ENCODE measurements around the gene ZNF599.
"Not testable (repeated sequence)": the region's sequence is repeated elsewhere in the genome, so short reads cannot be mapped to it uniquely, and the experiment has no call there.

The ZNF599 gene
- total RNA-seq = 2.9 to 6.0 (median 3.2) reads per million in 3 donors

GRCh38 chr19:34772697-34773554 lies at the start of gene ZNF599:
Gene ZNF599, minus strand, starts transcription at chr19:34773215. Its CDS starts 374 bp downstream, at chr19:34772841.
- peak within 1 kb of the TSS; percentile 68 for H3K4me3 ChIP-seq (ENCODE audit: insufficient read depth, low read depth, low read length, poor library complexity, severe bottlenecking)
- H3K9me3 ChIP-seq (ENCODE audit: control insufficient read depth, low read length) = no peaks in the 10 kb centered on the region

GRCh38 chr19:34818270-34818669 lies 45.3 kb upstream of the ZNF599 start:
- H3K27ac ChIP-seq (ENCODE audit: insufficient read depth, low read length, poor library complexity, severe bottlenecking) = no peak overlapping the region
- no peaks in the 10 kb centered on the region for H3K9me3 ChIP-seq (ENCODE audit: control insufficient read depth, low read length)
- no peaks in the 10 kb centered on the region for H3K4me1 ChIP-seq (ENCODE audit: control insufficient read depth, insufficient read depth, low read length, poor library complexity, severe bottlenecking)
- DNase-seq = no peak
- no peaks in the 10 kb centered on the region for H3K36me3 ChIP-seq (ENCODE audit: control insufficient read depth, insufficient read depth, low read length)
- no peak overlapping the region for H3K4me3 ChIP-seq (ENCODE audit: insufficient read depth, low read depth, low read length, poor library complexity, severe bottlenecking)
- no peaks in the 10 kb centered on the region for H3K27me3 ChIP-seq (replicated peaks; ENCODE audit: control insufficient read depth, insufficient read depth, low read length, poor library complexity, severe bottlenecking)

More at GRCh38 chr19:34772697-34773554, at the start of gene ZNF599:
- peak within 1 kb of the TSS; percentile 62 for H3K27ac ChIP-seq (ENCODE audit: insufficient read depth, low read length, poor library complexity, severe bottlenecking)
- peak; percentile 70 to 78 (median 76) for DNase-seq
- no peaks in the 10 kb centered on the region for H3K27me3 ChIP-seq (replicated peaks; ENCODE audit: control insufficient read depth, insufficient read depth, low read length, poor library complexity, severe bottlenecking)
- peaks cover 5% of the 10 kb centered on the region for H3K4me1 ChIP-seq (ENCODE audit: control insufficient read depth, insufficient read depth, low read length, poor library complexity, severe bottlenecking)
- peaks cover 10% of the 10 kb centered on the region for H3K36me3 ChIP-seq (ENCODE audit: control insufficient read depth, insufficient read depth, low read length)

GRCh38 chr19:34816708-34817107 lies 43.7 kb upstream of the ZNF599 start:
- Histone ChIP-seq H3K9me3 (ENCODE audit: control insufficient read depth, low read length) (no peaks in the 10 kb centered on the region), H3K4me1 (ENCODE audit: control insufficient read depth, insufficient read depth, low read length, poor library complexity, severe bottlenecking) (no peaks in the 10 kb centered on the region), H3K36me3 (ENCODE audit: control insufficient read depth, insufficient read depth, low read length) (no peaks in the 10 kb centered on the region), H3K27me3 (replicated peaks; ENCODE audit: control insufficient read depth, insufficient read depth, low read length, poor library complexity, severe bottlenecking) (no peaks in the 10 kb centered on the region), H3K27ac (ENCODE audit: insufficient read depth, low read length, poor library complexity, severe bottlenecking) (no peak overlapping the region), H3K4me3 (ENCODE audit: insufficient read depth, low read depth, low read length, poor library complexity, severe bottlenecking) (no peak overlapping the region)
- no peak for DNase-seq

GRCh38 chr19:34808566-34808965 lies 35.6 kb upstream of the ZNF599 start:
- H3K9me3 ChIP-seq (ENCODE audit: control insufficient read depth, low read length) = no peaks in the 10 kb centered on the region
- no peak overlapping the region for H3K27ac ChIP-seq (ENCODE audit: insufficient read depth, low read length, poor library complexity, severe bottlenecking)
- H3K4me1 ChIP-seq (ENCODE audit: control insufficient read depth, insufficient read depth, low read length, poor library complexity, severe bottlenecking) = no peaks in the 10 kb centered on the region
- no peak overlapping the region for H3K4me3 ChIP-seq (ENCODE audit: insufficient read depth, low read depth, low read length, poor library complexity, severe bottlenecking)
- H3K36me3 ChIP-seq (ENCODE audit: control insufficient read depth, insufficient read depth, low read length) = no peaks in the 10 kb centered on the region
- DNase-seq = no peak
- H3K27me3 ChIP-seq (replicated peaks; ENCODE audit: control insufficient read depth, insufficient read depth, low read length, poor library complexity, severe bottlenecking) = no peaks in the 10 kb centered on the region

GRCh38 chr19:34806976-34807860 lies 34.2 kb upstream of the ZNF599 start:
- Histone ChIP-seq H3K4me1 (ENCODE audit: control insufficient read depth, insufficient read depth, low read length, poor library complexity, severe bottlenecking) (no peaks in the 10 kb centered on the region), H3K9me3 (ENCODE audit: control insufficient read depth, low read length) (no peaks in the 10 kb centered on the region), H3K27me3 (replicated peaks; ENCODE audit: control insufficient read depth, insufficient read depth, low read length, poor library complexity, severe bottlenecking) (no peaks in the 10 kb centered on the region), H3K4me3 (ENCODE audit: insufficient read depth, low read depth, low read length, poor library complexity, severe bottlenecking) (no peak overlapping the region), H3K27ac (ENCODE audit: insufficient read depth, low read length, poor library complexity, severe bottlenecking) (no peak overlapping the region), H3K36me3 (ENCODE audit: control insufficient read depth, insufficient read depth, low read length) (no peaks in the 10 kb centered on the region)
- DNase-seq = no peak

GRCh38 chr19:34804115-34804514 lies 31.1 kb upstream of the ZNF599 start:
- no peak overlapping the region for H3K27ac ChIP-seq (ENCODE audit: insufficient read depth, low read length, poor library complexity, severe bottlenecking)
- no peaks in the 10 kb centered on the region for H3K36me3 ChIP-seq (ENCODE audit: control insufficient read depth, insufficient read depth, low read length)
- no peaks in the 10 kb centered on the region for H3K4me1 ChIP-seq (ENCODE audit: control insufficient read depth, insufficient read depth, low read length, poor library complexity, severe bottlenecking)
- DNase-seq = no peak
- no peak overlapping the region for H3K4me3 ChIP-seq (ENCODE audit: insufficient read depth, low read depth, low read length, poor library complexity, severe bottlenecking)
- H3K9me3 ChIP-seq (ENCODE audit: control insufficient read depth, low read length) = no peaks in the 10 kb centered on the region
- no peaks in the 10 kb centered on the region for H3K27me3 ChIP-seq (replicated peaks; ENCODE audit: control insufficient read depth, insufficient read depth, low read length, poor library complexity, severe bottlenecking)

GRCh38 chr19:34796953-34797352 lies 23.9 kb upstream of the ZNF599 start:
- not testable (repeated sequence) for H3K4me3 ChIP-seq (ENCODE audit: insufficient read depth, low read depth, low read length, poor library complexity, severe bottlenecking); DNase-seq; H3K4me1 ChIP-seq (ENCODE audit: control insufficient read depth, insufficient read depth, low read length, poor library complexity, severe bottlenecking); H3K27ac ChIP-seq (ENCODE audit: insufficient read depth, low read length, poor library complexity, severe bottlenecking); H3K27me3 ChIP-seq (replicated peaks; ENCODE audit: control insufficient read depth, insufficient read depth, low read length, poor library complexity, severe bottlenecking); H3K9me3 ChIP-seq (ENCODE audit: control insufficient read depth, low read length); H3K36me3 ChIP-seq (ENCODE audit: control insufficient read depth, insufficient read depth, low read length)

GRCh38 chr19:34794066-34794960 lies 21.3 kb upstream of the ZNF599 start:
- no peak for DNase-seq
- no peaks in the 10 kb centered on the region for H3K36me3 ChIP-seq (ENCODE audit: control insufficient read depth, insufficient read depth, low read length)
- no peak overlapping the region for H3K4me3 ChIP-seq (ENCODE audit: insufficient read depth, low read depth, low read length, poor library complexity, severe bottlenecking)
- H3K27me3 ChIP-seq (replicated peaks; ENCODE audit: control insufficient read depth, insufficient read depth, low read length, poor library complexity, severe bottlenecking) = no peaks in the 10 kb centered on the region
- no peak overlapping the region for H3K27ac ChIP-seq (ENCODE audit: insufficient read depth, low read length, poor library complexity, severe bottlenecking)
- H3K9me3 ChIP-seq (ENCODE audit: control insufficient read depth, low read length) = no peaks in the 10 kb centered on the region
- no peaks in the 10 kb centered on the region for H3K4me1 ChIP-seq (ENCODE audit: control insufficient read depth, insufficient read depth, low read length, poor library complexity, severe bottlenecking)

- no peaks in the 10 kb centered on the region for H3K27me3 ChIP-seq (replicated peaks; ENCODE audit: control insufficient read depth, insufficient read depth, low read length, poor library complexity, severe bottlenecking)
- H3K36me3 ChIP-seq (ENCODE audit: control insufficient read depth, insufficient read depth, low read length) = no peaks in the 10 kb centered on the region
- no peak overlapping the region for H3K4me3 ChIP-seq (ENCODE audit: insufficient read depth, low read depth, low read length, poor library complexity, severe bottlenecking)
- no peaks in the 10 kb centered on the region for H3K4me1 ChIP-seq (ENCODE audit: control insufficient read depth, insufficient read depth, low read length, poor library complexity, severe bottlenecking)
- no peak overlapping the region for H3K27ac ChIP-seq (ENCODE audit: insufficient read depth, low read length, poor library complexity, severe bottlenecking)
- DNase-seq = no peak
- H3K9me3 ChIP-seq (ENCODE audit: control insufficient read depth, low read length) = no peaks in the 10 kb centered on the region
Measured at GRCh38 chr19:34793565-34793964, 20.6 kb upstream of the ZNF599 start.
